ENCODE results near the gene SLC7A1. TPM values are rescaled to one million over a fixed set of nuclear protein-coding genes. Genes with fewer than 3 reads are reported as not detected.

SLC7A1 gene
- total and polyA plus RNA-seq, 7 donors = 0.79 to 14.7 (median 3.2) TPM

DNA sequence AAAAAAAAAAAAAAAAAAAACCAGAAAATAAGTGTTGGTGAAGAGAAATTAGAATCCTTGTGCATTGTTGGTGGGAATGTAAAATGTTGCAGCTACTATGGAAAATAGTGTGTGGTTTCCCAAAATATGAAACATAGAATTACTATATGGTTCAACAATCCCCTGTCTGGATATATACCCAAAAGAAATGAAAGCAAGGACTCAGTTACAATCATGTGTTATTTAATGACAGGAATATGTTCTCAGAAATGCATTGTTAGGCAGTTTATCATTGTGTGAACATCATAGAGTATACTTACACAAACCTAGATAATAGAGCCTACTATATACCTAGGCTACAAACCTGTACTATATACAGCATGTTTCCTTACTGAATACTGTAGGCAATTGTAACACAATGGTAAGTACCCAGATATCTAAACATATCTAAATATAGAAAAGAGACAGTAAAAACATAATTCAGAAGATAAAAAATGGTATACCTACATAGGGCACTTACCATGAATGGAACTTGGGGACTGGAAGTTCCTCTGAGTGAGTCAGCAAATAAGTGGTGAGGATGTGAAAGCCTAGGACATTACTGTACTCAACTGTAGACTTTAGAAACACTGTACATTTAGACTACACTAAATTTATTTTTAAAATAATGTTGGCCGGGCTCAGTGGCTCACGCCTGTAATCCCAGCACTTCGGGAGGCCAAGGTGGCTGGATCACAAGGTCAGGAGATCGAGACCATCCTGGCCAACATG lies 25.7 kb upstream of the SLC7A1 start:
- H3K9me3 ChIP-seq = peaks cover 5% of the 10 kb centered on the region
- intact Hi-C loops (cut with DNase I) = no loop called here
- H3K4me1 ChIP-seq = no peaks in the 10 kb centered on the region
- TF ChIP-seq, protein P1, sequence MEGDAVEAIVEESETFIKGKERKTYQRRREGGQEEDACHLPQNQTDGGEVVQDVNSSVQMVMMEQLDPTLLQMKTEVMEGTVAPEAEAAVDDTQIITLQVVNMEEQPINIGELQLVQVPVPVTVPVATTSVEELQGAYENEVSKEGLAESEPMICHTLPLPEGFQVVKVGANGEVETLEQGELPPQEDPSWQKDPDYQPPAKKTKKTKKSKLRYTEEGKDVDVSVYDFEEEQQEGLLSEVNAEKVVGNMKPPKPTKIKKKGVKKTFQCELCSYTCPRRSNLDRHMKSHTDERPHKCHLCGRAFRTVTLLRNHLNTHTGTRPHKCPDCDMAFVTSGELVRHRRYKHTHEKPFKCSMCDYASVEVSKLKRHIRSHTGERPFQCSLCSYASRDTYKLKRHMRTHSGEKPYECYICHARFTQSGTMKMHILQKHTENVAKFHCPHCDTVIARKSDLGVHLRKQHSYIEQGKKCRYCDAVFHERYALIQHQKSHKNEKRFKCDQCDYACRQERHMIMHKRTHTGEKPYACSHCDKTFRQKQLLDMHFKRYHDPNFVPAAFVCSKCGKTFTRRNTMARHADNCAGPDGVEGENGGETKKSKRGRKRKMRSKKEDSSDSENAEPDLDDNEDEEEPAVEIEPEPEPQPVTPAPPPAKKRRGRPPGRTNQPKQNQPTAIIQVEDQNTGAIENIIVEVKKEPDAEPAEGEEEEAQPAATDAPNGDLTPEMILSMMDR (IDR thresholded peaks at IDR 0.05) = no peak
- DNase-seq (no peak), ATAC-seq (no peak)
- H3K27me3 ChIP-seq (ENCODE audit: insufficient read depth in 3 of 3, low read length in 2 of 3) = peaks cover 0 to 2% (median 0%) of the 10 kb centered on the region in 3 donors
- H3K4me3 ChIP-seq = no peak overlapping the region
- H3K27ac ChIP-seq = no peak overlapping the region
- no peaks in the 10 kb centered on the region for H3K36me3 ChIP-seq (ENCODE audit: insufficient read depth in 1 of 2, low read depth in 1 of 2)
- WGBS, 3 donors = 92 to 96% (median 94%) methylated on average over 4 of the region's 4 CpGs

- Histone ChIP-seq H3K9me3 (peaks cover 5% of the 10 kb centered on the region), H3K4me3 (no peak overlapping the region), H3K27me3 (ENCODE audit: insufficient read depth in 3 of 3, low read length in 2 of 3) (peaks cover 0 to 2% (median 0%) of the 10 kb centered on the region in 3 donors), H3K4me1 (no peaks in the 10 kb centered on the region), H3K36me3 (ENCODE audit: insufficient read depth in 1 of 2, low read depth in 1 of 2) (no peaks in the 10 kb centered on the region), H3K27ac (no peak overlapping the region)
- ATAC-seq (no peak), DNase-seq (no peak)
- intact Hi-C loops (cut with DNase I) = no loop called here
- TF ChIP-seq, protein P1 (IDR thresholded peaks at IDR 0.05) = no peak
These were observed 24.5 kb upstream of the SLC7A1 start for GRCh38 chr13:29619995-29620394.

DNA sequence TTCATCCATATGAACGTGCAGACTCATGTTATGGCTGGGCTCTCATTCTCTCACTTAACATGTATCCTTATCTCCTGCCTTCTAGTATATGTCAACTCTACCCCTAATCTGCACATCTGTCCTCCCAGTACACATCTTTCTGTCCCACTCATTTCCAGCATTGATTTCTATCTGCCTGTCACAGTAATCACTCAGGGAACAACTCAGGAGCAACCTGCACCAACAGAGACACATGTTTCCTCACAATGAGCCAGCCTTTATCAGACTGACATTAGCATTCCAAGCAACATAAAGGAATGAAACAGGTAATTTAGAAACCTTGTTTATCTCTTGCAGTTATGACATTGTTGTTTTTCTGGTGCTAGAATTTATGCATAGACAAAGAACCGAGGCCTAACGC lies 17.6 kb upstream of the SLC7A1 start:
- 77 to 82% (median 78%) methylated on average over 3 of the region's 3 CpGs for WGBS, 3 donors
- H3K27me3 ChIP-seq (ENCODE audit: insufficient read depth in 3 of 3, low read length in 2 of 3) = no peaks in the 10 kb centered on the region
- H3K27ac ChIP-seq = no peak overlapping the region
- DNase-seq = no peak
- no peaks in the 10 kb centered on the region for H3K36me3 ChIP-seq (ENCODE audit: insufficient read depth in 1 of 2, low read depth in 1 of 2)
- peaks cover 5% of the 10 kb centered on the region for H3K9me3 ChIP-seq
- intact Hi-C loops (cut with DNase I) = no loop called here
- H3K4me1 ChIP-seq = no peaks in the 10 kb centered on the region
- TF ChIP-seq, protein P1 (IDR thresholded peaks at IDR 0.05) = no peak
- ATAC-seq = no peak
- no peak overlapping the region for H3K4me3 ChIP-seq

- Histone ChIP-seq H3K27me3 (ENCODE audit: insufficient read depth in 3 of 3, low read length in 2 of 3) (no peaks in the 10 kb centered on the region), H3K36me3 (ENCODE audit: insufficient read depth in 1 of 2, low read depth in 1 of 2) (no peaks in the 10 kb centered on the region), H3K4me1 (no peaks in the 10 kb centered on the region), H3K4me3 (no peak overlapping the region), H3K27ac (no peak overlapping the region), H3K9me3 (no peaks in the 10 kb centered on the region)
- DNase-seq = no peak
- intact Hi-C loops (cut with DNase I) = no loop called here
- no peak for ATAC-seq
- 97 to 100% (median 100%) methylated on average over 1 of the region's 1 CpG for WGBS, 3 donors
- TF ChIP-seq, protein P1 (IDR thresholded peaks at IDR 0.05) = no peak
These were observed 12.0 kb upstream of the SLC7A1 start for GRCh38 chr13:29607465-29607864.

Measured in psoas muscle (tissue), 8 donors.